ENCODE results near the gene ADGRL3.

Gene ADGRL3

DNA sequence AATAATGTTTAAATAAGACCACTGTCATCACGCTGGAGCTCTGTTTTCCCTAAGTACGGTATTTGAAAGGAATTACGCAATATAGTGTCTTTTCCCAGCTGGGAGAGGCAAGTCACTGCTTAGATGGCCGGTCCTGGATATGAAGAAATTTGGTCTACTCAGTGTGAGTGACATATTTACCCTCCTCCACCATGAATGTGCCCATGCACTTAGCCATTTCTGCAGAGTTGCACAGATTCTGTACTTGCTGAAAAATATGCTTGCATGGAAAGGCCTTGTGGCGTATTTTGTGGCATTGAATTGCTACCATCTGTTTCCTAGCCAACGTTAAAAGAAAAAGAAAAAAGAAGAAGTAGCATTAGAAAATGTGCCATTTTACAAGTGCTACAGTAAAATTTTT, 73.1 kb downstream of the ADGRL3 start:
- Histone ChIP-seq H3K9me3 (no peaks in the 10 kb centered on the region), H3K36me3 (no peaks in the 10 kb centered on the region), H3K27me3 (no peaks in the 10 kb centered on the region), H3K27ac (no peak overlapping the region), H3K4me2 (no peak overlapping the region), H4K20me1 (no peaks in the 10 kb centered on the region), H3K9ac (no peak overlapping the region), H3K4me1 (no peaks in the 10 kb centered on the region), H3K4me3 (no peak overlapping the region)
- TF ChIP-seq Cebpa-rat (IDR thresholded peaks at IDR 0.05) = peak; percentile 77; the same call in 1 of the 2 replicates

DNA sequence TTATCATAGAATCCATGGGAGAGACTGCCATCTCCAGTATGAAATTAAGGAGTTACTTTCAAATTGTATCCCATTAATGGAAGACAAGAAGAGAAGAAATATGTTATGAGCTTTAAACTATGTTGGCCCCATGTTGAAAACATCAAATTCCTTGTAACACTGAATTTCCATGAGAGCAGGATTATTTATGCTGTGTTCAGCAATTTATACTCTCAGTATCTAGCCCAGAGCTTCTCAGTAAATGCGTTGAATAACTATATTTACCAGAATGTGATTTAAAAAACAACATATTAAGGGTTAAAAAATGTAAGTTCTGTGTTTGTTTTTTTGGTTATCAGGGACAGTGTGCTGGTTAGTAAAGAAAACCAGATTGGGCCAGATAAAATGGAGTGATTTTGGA, 74.2 kb downstream of the ADGRL3 start:
- H3K9ac ChIP-seq = no peak overlapping the region
- H3K4me3 ChIP-seq = no peak overlapping the region
- no peaks in the 10 kb centered on the region for H4K20me1 ChIP-seq
- no peaks in the 10 kb centered on the region for H3K36me3 ChIP-seq
- no peak for TF ChIP-seq Cebpa-rat (IDR thresholded peaks at IDR 0.05)
- no peaks in the 10 kb centered on the region for H3K27me3 ChIP-seq
- no peak overlapping the region for H3K4me2 ChIP-seq
- H3K4me1 ChIP-seq = no peaks in the 10 kb centered on the region
- H3K9me3 ChIP-seq = no peaks in the 10 kb centered on the region
- no peak overlapping the region for H3K27ac ChIP-seq

GRCh38 chr4:61275241-61275640, 75.1 kb downstream of the ADGRL3 start:
- no peak overlapping the region for H3K4me3 ChIP-seq
- H3K4me1 ChIP-seq = no peaks in the 10 kb centered on the region
- no peaks in the 10 kb centered on the region for H3K9me3 ChIP-seq
- H3K9ac ChIP-seq = no peak overlapping the region
- no peak overlapping the region for H3K27ac ChIP-seq
- TF ChIP-seq Cebpa-rat (IDR thresholded peaks at IDR 0.05) = no peak
- H3K27me3 ChIP-seq = no peaks in the 10 kb centered on the region
- H3K4me2 ChIP-seq = no peak overlapping the region
- no peaks in the 10 kb centered on the region for H4K20me1 ChIP-seq
- no peaks in the 10 kb centered on the region for H3K36me3 ChIP-seq

- Histone ChIP-seq H3K36me3 (no peaks in the 10 kb centered on the region), H3K4me2 (no peak overlapping the region), H3K9ac (no peak overlapping the region), H3K27ac (no peak overlapping the region), H3K4me1 (no peaks in the 10 kb centered on the region), H4K20me1 (no peaks in the 10 kb centered on the region), H3K9me3 (no peaks in the 10 kb centered on the region), H3K27me3 (no peaks in the 10 kb centered on the region), H3K4me3 (no peak overlapping the region)
- TF ChIP-seq Cebpa-rat (IDR thresholded peaks at IDR 0.05) = no peak
These were observed 75.9 kb downstream of the ADGRL3 start for GRCh38 chr4:61276029-61276428.

GRCh38 chr4:61277785-61278760, 77.9 kb downstream of the ADGRL3 start:
- Histone ChIP-seq H3K36me3 (no peaks in the 10 kb centered on the region), H3K9me3 (no peaks in the 10 kb centered on the region), H4K20me1 (no peaks in the 10 kb centered on the region), H3K4me2 (no peak overlapping the region), H3K27ac (no peak overlapping the region), H3K4me3 (no peak overlapping the region), H3K9ac (no peak overlapping the region), H3K4me1 (no peaks in the 10 kb centered on the region), H3K27me3 (no peaks in the 10 kb centered on the region)
- no peak for TF ChIP-seq Cebpa-rat (IDR thresholded peaks at IDR 0.05)

GRCh38 chr4:61292322-61292721, 92.2 kb downstream of the ADGRL3 start:
- TF ChIP-seq Cebpa-rat (IDR thresholded peaks at IDR 0.05) = no peak
- H3K4me3 ChIP-seq = no peak overlapping the region

DNA sequence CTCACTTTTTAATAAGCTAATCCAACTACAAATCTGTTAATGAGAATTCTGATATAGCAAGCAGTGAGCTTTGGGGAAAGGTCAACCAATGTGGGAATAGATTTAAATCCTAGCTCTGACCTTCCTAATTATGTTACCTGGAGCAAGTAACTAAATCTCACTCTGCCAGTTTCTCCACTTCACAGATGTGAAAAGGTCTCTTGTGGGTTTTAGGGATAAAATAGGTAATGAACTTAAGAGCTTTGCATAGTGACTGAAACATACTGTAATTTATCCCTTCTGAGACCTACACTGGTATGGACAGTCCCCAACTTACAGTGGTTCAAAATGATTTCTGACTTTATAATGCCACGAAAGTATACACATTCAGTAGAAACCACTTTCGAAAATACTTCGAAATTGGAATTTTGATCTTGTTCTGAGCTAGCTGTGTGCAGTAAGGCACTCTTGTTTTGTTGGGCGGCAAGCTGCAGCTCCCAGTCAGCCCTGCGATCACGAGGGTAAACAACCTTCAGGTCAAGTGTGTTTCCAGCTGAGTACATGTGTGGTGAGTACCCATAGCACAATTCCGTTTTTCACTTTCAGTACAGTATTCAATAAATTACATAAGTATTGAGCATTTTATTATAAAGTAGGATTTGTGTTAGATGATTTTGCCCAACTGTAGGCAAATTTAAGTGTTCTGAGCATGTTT, 93.7 kb downstream of the ADGRL3 start:
- Histone ChIP-seq H3K9me3 (no peaks in the 10 kb centered on the region), H3K4me2 (no peak overlapping the region), H3K4me1 (no peaks in the 10 kb centered on the region), H3K36me3 (no peaks in the 10 kb centered on the region), H3K9ac (no peak overlapping the region), H3K27me3 (no peaks in the 10 kb centered on the region), H3K27ac (no peak overlapping the region), H4K20me1 (no peaks in the 10 kb centered on the region), H3K4me3 (no peak overlapping the region)
- TF ChIP-seq Cebpa-rat (IDR thresholded peaks at IDR 0.05) = no peak

More at GRCh38 chr4:61292322-61292721, 92.2 kb downstream of the ADGRL3 start:
- Histone ChIP-seq H3K4me1 (no peaks in the 10 kb centered on the region), H4K20me1 (no peaks in the 10 kb centered on the region), H3K27me3 (no peaks in the 10 kb centered on the region), H3K9ac (no peak overlapping the region), H3K36me3 (no peaks in the 10 kb centered on the region), H3K27ac (no peak overlapping the region), H3K9me3 (no peaks in the 10 kb centered on the region), H3K4me2 (no peak overlapping the region)

- no peaks in the 10 kb centered on the region for H3K27me3 ChIP-seq
- H3K27ac ChIP-seq = no peak overlapping the region
- H3K4me1 ChIP-seq = no peaks in the 10 kb centered on the region
- no peaks in the 10 kb centered on the region for H3K36me3 ChIP-seq
- no peak overlapping the region for H3K9ac ChIP-seq
- no peak overlapping the region for H3K4me2 ChIP-seq
- TF ChIP-seq Cebpa-rat (IDR thresholded peaks at IDR 0.05) = no peak
- no peaks in the 10 kb centered on the region for H4K20me1 ChIP-seq
- no peaks in the 10 kb centered on the region for H3K9me3 ChIP-seq
- H3K4me3 ChIP-seq = no peak overlapping the region
These were observed 94.8 kb downstream of the ADGRL3 start for GRCh38 chr4:61294936-61295335.

- no peaks in the 10 kb centered on the region for H3K36me3 ChIP-seq
- no peaks in the 10 kb centered on the region for H3K4me1 ChIP-seq
- no peak overlapping the region for H3K4me3 ChIP-seq
- no peaks in the 10 kb centered on the region for H4K20me1 ChIP-seq
- no peak overlapping the region for H3K9ac ChIP-seq
- H3K4me2 ChIP-seq = no peak overlapping the region
- no peak overlapping the region for H3K27ac ChIP-seq
- TF ChIP-seq Cebpa-rat (IDR thresholded peaks at IDR 0.05) = no peak
- H3K9me3 ChIP-seq = no peaks in the 10 kb centered on the region
- H3K27me3 ChIP-seq = no peaks in the 10 kb centered on the region
These were observed 96.0 kb downstream of the ADGRL3 start for GRCh38 chr4:61296144-61296543.

- H3K36me3 ChIP-seq = no peaks in the 10 kb centered on the region
- no peak overlapping the region for H3K9ac ChIP-seq
- TF ChIP-seq Cebpa-rat (IDR thresholded peaks at IDR 0.05) = no peak
- no peaks in the 10 kb centered on the region for H3K4me1 ChIP-seq
- H3K9me3 ChIP-seq = no peaks in the 10 kb centered on the region
- no peak overlapping the region for H3K4me3 ChIP-seq
- H3K27me3 ChIP-seq = no peaks in the 10 kb centered on the region
- no peak overlapping the region for H3K4me2 ChIP-seq
- no peak overlapping the region for H3K27ac ChIP-seq
- H4K20me1 ChIP-seq = no peaks in the 10 kb centered on the region
These were observed 98.1 kb downstream of the ADGRL3 start for GRCh38 chr4:61298178-61298740.

All from BLaER1 (cell line).